Psoas muscle (tissue), 8 donors: ENCODE results near the gene EDRF1. TPM values are rescaled to one million over a fixed set of nuclear protein-coding genes. Genes with fewer than 3 reads are reported as not detected.
"Not testable (repeated sequence)": the region's sequence is repeated elsewhere in the genome, so short reads cannot be mapped to it uniquely, and the experiment has no call there.

ENCODE experiments used
- ATAC-seq, 4 donors: fragments of 200-7000 bp; cut with Tn5 transposase; one replicate each; pipeline ENCODE4 v1.9.1; 2020; ENCODE audit warnings: moderate library complexity in 3 of 4, mild to moderate bottlenecking in 2 of 4
- DNase-seq, 2 donors: peaks; one replicate each; pipeline ENCODE4 v3.0.0-alpha.2; 2020
- H3K27ac ChIP-seq: fragments of 200-600 bp; one replicate; pipeline ENCODE4 v1.8.0; 2022
- H3K27me3 ChIP-seq, 3 donors: fragments of 200-600 bp in 1 of 3; one replicate each; pipeline versions ENCODE4 v1.6.1 to v1.8.0; 2013 to 2022; ENCODE audit warnings: low read length in 2 of 3, mild to moderate bottlenecking in 2 of 3, moderate library complexity in 1 of 3; ENCODE audit not compliant: insufficient read depth in 3 of 3
- H3K36me3 ChIP-seq, 2 donors: fragments of 200-600 bp in 1 of 2; one replicate each; pipeline versions ENCODE4 v1.6.1 to v1.8.0; 2013 to 2022; ENCODE audit warnings: low read depth in 1 of 2, mild to moderate bottlenecking in 1 of 2, moderate library complexity in 1 of 2; ENCODE audit not compliant: insufficient read depth in 1 of 2
- H3K4me1 ChIP-seq: fragments of 200-600 bp; one replicate; pipeline ENCODE4 v1.8.0; 2022
- H3K4me3 ChIP-seq: fragments of 200-600 bp; one replicate; pipeline ENCODE4 v1.8.0; 2022; ENCODE audit warnings: mild to moderate bottlenecking
- H3K9me3 ChIP-seq: fragments of 200-600 bp; one replicate; pipeline ENCODE4 v1.8.0; 2022
- WGBS, 3 donors: extraction: QIAGEN DNeasy Blood & Tissue Kit; methylation state at CpG; one replicate each; pipeline versions ENCODE4 v1.1.6 to v1.1.7; 2013; 5-methylcytosine and 5-hydroxymethylcytosine counted together
- intact Hi-C, 2 donors: fragments of 100-400 bp; cut with DNase I; formaldehyde crosslinking; loops; one replicate each; pipeline versions ENCODE4 v1.11.0 to v1.14.2; 2022
- polyA plus RNA-seq, 3 donors: library from polyadenylated mRNA; stranded (reverse); fragments of 200-250 nt; gene quantifications; one replicate each; pipeline ENCODE4 v1.2.3, GENCODE V29; 2013
- total RNA-seq, 4 donors: library from RNA; stranded (reverse); fragmentation: NEBNext Ultra II Directional in 2 of 4; extraction: Animal tissue kit (Norgen Biotek cat#: 25700) in 2 of 4; gene quantifications; one replicate each; pipeline versions ENCODE4 v1.2.1 to v1.2.4, GENCODE V29; 2021 to 2023
- TF ChIP-seq, protein P1 (sequence below): fragments of 200-600 bp; IDR thresholded peaks from one replicate; pipeline ENCODE4 v1.8.0; 2022; ENCODE audit warnings: antibody characterized with exemption
- donor health status: healthy with polysubstance abuse.
- donor health status: DM: no; HTN: no; CAD: no; lungs with moderate emphysema.
- donor health status: Bipolar disorder and iron deficiency.
- donor health status: healthy.
- donor health status: DM: yes; HTN: yes; CAD: no.
- donor health status: DM: no; HTN: no; CAD: no.
- donor health status: DM: no; HTN: no; CAD: no.
- donor health status: DM: yes; HTN: yes; CAD: no.

The EDRF1 gene
- total and polyA plus RNA-seq, 7 donors: 7.6 to 17.7 (median 11.5) TPM

DNA sequence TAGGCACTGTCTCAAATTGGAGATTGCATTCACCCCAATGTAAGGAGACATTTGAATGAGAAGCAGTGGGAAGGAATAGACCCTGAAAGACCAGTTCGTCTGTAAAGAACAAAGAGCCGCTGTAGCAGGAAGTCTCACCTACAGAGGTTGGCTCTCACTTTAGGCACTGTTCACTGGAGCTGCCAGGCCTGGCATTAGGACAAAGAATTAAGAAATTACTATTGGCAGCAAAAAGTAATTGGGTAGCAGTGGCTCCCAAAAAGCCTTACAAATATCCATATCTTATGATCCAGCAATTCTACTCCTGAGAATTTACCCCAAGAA lies 26.0 kb upstream of the EDRF1 start:
- Histone ChIP-seq H3K4me1 (no peaks in the 10 kb centered on the region), H3K27me3 (peaks cover 0 to 4% (median 0%) of the 10 kb centered on the region in 3 donors), H3K36me3 (no peaks in the 10 kb centered on the region), H3K27ac (no peak overlapping the region), H3K4me3 (no peak overlapping the region), H3K9me3 (no peaks in the 10 kb centered on the region)
- intact Hi-C loops: loop anchor here in 1 of 2 donors (10.0 kb wide), 1 partner anchor 1249 kb away; no protein-coding TSS in a partner anchor
- WGBS, 3 donors: 74 to 86% (median 84%) methylated on average over 2 of the region's 2 CpGs
- ATAC-seq (no peak), DNase-seq (no peak)
- TF ChIP-seq, protein P1, sequence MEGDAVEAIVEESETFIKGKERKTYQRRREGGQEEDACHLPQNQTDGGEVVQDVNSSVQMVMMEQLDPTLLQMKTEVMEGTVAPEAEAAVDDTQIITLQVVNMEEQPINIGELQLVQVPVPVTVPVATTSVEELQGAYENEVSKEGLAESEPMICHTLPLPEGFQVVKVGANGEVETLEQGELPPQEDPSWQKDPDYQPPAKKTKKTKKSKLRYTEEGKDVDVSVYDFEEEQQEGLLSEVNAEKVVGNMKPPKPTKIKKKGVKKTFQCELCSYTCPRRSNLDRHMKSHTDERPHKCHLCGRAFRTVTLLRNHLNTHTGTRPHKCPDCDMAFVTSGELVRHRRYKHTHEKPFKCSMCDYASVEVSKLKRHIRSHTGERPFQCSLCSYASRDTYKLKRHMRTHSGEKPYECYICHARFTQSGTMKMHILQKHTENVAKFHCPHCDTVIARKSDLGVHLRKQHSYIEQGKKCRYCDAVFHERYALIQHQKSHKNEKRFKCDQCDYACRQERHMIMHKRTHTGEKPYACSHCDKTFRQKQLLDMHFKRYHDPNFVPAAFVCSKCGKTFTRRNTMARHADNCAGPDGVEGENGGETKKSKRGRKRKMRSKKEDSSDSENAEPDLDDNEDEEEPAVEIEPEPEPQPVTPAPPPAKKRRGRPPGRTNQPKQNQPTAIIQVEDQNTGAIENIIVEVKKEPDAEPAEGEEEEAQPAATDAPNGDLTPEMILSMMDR: no peak

DNA sequence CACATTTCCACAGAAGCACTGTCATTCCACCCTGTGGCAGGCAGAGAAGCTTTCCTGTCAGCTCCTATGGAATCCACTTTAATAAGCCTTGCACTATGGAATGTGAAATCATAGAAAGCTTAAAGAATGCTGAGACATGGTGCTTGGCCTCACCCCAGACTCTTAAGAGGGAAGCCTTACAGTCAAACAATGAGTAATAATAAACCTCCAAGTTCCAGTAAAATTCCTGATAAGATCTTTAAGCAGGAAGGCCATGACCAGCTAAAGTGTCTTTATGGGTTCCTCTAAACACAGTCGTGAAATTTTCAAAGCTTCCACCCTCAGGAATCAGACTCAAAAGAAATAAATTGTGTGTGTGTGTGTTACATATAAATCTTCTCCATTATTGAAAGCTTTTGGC lies 24.6 kb upstream of the EDRF1 start:
- Histone ChIP-seq H3K36me3 (no peaks in the 10 kb centered on the region), H3K27me3 (peaks cover 0 to 2% (median 0%) of the 10 kb centered on the region in 3 donors), H3K27ac (no peak overlapping the region), H3K9me3 (no peaks in the 10 kb centered on the region), H3K4me3 (no peak overlapping the region), H3K4me1 (no peaks in the 10 kb centered on the region)
- intact Hi-C loops: loop anchor here in 1 of 2 donors (10.0 kb wide), 1 partner anchor 1250 kb away; no protein-coding TSS in a partner anchor
- TF ChIP-seq, protein P1: no peak
- 61 to 72% (median 63%) methylated on average over 1 of the region's 1 CpG for WGBS, 3 donors
- ATAC-seq: no peak
- no peak for DNase-seq

DNA sequence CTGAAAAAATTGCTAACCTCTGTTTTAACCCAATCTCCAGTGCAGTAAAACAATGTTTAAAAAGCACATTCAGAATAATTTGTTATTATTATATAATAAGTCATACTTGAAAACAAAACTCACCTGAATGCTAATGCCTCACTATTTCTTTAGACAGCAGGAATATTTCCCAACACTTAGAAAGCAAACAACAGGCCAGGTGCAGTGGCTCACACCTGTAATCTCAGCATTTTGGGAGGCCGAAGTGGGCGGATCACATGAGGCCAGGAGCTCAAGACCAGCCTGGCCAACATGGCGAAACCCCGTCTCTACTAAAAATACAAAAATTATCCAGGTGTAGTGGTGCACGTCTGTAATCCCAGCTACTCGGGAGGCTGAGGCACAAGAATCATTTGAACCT lies 22.6 kb upstream of the EDRF1 start:
- H3K4me1 ChIP-seq, H3K9me3 ChIP-seq, H3K27me3 ChIP-seq, H3K36me3 ChIP-seq, ATAC-seq, H3K4me3 ChIP-seq, H3K27ac ChIP-seq, DNase-seq: not testable (repeated sequence)
- intact Hi-C loops: loop anchor here in 1 of 2 donors (10.0 kb wide), 1 partner anchor 1252 kb away; no protein-coding TSS in a partner anchor
- WGBS, 3 donors: 89 to 91% (median 90%) methylated on average over 6 of the region's 6 CpGs

DNA sequence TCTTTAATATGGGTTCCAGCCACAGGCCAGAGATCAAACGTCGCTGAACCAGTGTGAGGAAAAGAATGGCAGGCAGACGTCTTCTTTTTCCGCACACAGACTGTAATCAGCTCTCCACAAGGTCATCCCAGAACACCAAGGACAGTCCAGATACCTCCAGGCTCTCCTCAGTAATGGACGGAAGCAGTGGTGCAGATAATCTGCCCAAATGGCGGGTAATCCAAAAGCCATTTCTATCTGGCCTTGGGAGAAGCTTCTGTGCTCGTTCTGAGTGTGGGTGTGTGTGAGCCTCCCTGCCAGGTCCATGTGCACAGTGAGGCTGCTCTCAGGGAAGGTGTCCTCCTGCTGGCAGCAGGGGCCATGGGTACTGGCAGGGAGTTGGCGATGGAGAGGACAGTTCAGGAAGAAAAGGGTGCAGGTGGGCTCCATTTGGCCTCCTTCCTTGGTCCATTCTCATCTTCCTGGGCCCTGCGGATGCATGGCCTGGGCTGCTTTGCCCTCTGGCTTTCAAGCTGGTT lies 21.0 kb upstream of the EDRF1 start:
- no peak overlapping the region for H3K4me3 ChIP-seq
- intact Hi-C loops: loop anchor here in 1 of 2 donors (10.0 kb wide), 1 partner anchor 1254 kb away; no protein-coding TSS in a partner anchor
- DNase-seq (no peak), ATAC-seq (no peak)
- no peaks in the 10 kb centered on the region for H3K4me1 ChIP-seq
- H3K27ac ChIP-seq: no peak overlapping the region
- TF ChIP-seq, protein P1: no peak
- 75 to 77% (median 76%) methylated on average over 9 of the region's 9 CpGs for WGBS, 3 donors
- H3K9me3 ChIP-seq: no peaks in the 10 kb centered on the region
- H3K27me3 ChIP-seq: peaks cover 0 to 2% (median 0%) of the 10 kb centered on the region in 3 donors
- no peaks in the 10 kb centered on the region for H3K36me3 ChIP-seq

DNA sequence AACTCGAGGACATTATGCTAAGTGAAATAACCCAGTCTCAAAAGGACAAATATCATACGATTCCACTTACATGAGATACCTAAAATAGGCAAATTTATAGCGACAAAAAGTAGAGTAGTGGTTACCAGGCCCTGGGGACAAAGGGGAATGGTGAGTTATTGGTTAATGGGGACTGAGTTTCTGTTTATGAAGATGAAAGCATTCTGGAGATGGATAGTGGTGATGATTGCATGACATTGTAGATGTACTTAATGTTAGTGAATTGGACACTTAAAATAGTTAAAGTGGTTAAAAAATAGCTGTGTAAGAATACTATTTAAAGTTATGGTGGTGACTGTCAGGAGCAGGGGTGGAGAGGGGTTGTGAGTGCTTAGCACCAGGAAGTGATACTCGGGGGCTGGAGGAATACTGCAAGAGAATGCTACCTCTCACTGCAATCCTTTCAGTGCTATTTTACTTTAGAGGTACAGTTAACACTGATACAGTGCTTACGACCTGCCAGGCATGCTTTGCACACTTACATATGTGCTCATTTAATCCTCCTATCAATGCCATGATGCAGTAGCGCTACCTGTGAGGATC lies 19.9 kb upstream of the EDRF1 start:
- intact Hi-C loops: loop anchor here in 1 of 2 donors (10.0 kb wide), 1 partner anchor 1255 kb away; no protein-coding TSS in a partner anchor
- TF ChIP-seq, protein P1: no peak
- no peak for ATAC-seq

More for the DNA sequence above, 19.9 kb upstream of the EDRF1 start:
- no peaks in the 10 kb centered on the region for H3K9me3 ChIP-seq
- no peak overlapping the region for H3K4me3 ChIP-seq
- no peaks in the 10 kb centered on the region for H3K4me1 ChIP-seq
- no peak for DNase-seq
- no peaks in the 10 kb centered on the region for H3K36me3 ChIP-seq
- peaks cover 0 to 2% (median 0%) of the 10 kb centered on the region in 3 donors for H3K27me3 ChIP-seq
- no peak overlapping the region for H3K27ac ChIP-seq
- WGBS, 3 donors: 82 to 83% (median 82%) methylated on average over 6 of the region's 6 CpGs
